HepG2 (cell line): ENCODE results near the gene AP2S1. TPM values are rescaled to one million over a fixed set of nuclear protein-coding genes. Genes with fewer than 3 reads are reported as not detected.

Source experiments
- AKAP8 ChIP-seq: sonication (generic); formaldehyde crosslinking; IDR thresholded peaks from 2 replicates; pipeline ENCODE4 v1.5.1; 2020; ENCODE audit warnings: mild to moderate bottlenecking, missing genetic modification reagents
- ARHGAP35 ChIP-seq: sonication (generic); formaldehyde crosslinking; IDR thresholded peaks from 2 replicates; pipeline ENCODE4 v1.9.0; 2022; ENCODE audit warnings: mild to moderate bottlenecking, inconsistent platforms, moderate library complexity, missing genetic modification reagents, borderline replicate concordance
- HNRNPH1 ChIP-seq: fragments of 200-400 bp; formaldehyde crosslinking; optimal IDR thresholded peaks from 2 replicates; pipeline ENCODE3; 2017; ENCODE audit warnings: mild to moderate bottlenecking, low read depth, low read length
- MAF1 ChIP-seq: sonication (generic); formaldehyde crosslinking; IDR thresholded peaks from 2 replicates; pipeline ENCODE4 v1.5.0; 2020; ENCODE audit warnings: missing genetic modification reagents, borderline replicate concordance
- MED1 ChIP-seq: sonication (generic); formaldehyde crosslinking; IDR thresholded peaks from 2 replicates; pipeline ENCODE4 v1.4.0; 2020; ENCODE audit warnings: missing genetic modification reagents
- NFIB ChIP-seq: sonication (generic); formaldehyde crosslinking; IDR thresholded peaks from 2 replicates; pipeline ENCODE4 v1.9.0; 2021; ENCODE audit warnings: missing genetic modification reagents, mild to moderate bottlenecking, borderline replicate concordance
- RNF2 ChIP-seq: fragments of 450-650 bp; conservative IDR thresholded peaks from 2 replicates; pipeline ENCODE4 v1.6.1; 2016; ENCODE audit warnings: low read depth
- TBP ChIP-seq: sonication (generic); formaldehyde crosslinking; IDR thresholded peaks from 2 replicates; pipeline ENCODE4 v1.5.0; 2020; ENCODE audit warnings: missing genetic modification reagents
- ZBTB20 ChIP-seq: sonication (generic); formaldehyde crosslinking; IDR thresholded peaks from 2 replicates; pipeline ENCODE4 v1.8.1; 2023; ENCODE audit warnings: missing genetic modification reagents, low read depth, mild to moderate bottlenecking, borderline replicate concordance
- ZC3H13 ChIP-seq: sonication (generic); formaldehyde crosslinking; IDR thresholded peaks from 2 replicates; pipeline ENCODE4 v1.8.1; 2023; ENCODE audit warnings: mild to moderate bottlenecking, missing genetic modification reagents, moderate library complexity
- ZNF101 ChIP-seq: sonication (generic); formaldehyde crosslinking; IDR thresholded peaks from 2 replicates; pipeline ENCODE4 v1.4.0; 2020; ENCODE audit warnings: mild to moderate bottlenecking, low read depth, missing genetic modification reagents, borderline replicate concordance
- ZNF567 ChIP-seq: sonication (generic); formaldehyde crosslinking; IDR thresholded peaks from 2 replicates; pipeline ENCODE4 v1.8.1; 2023; ENCODE audit warnings: mild to moderate bottlenecking, missing genetic modification reagents, borderline replicate concordance
- ZNF644 ChIP-seq: IDR thresholded peaks from 2 replicates; pipeline ENCODE4 v1.6.1; 2016; ENCODE audit warnings: low read depth
- ZNF766 ChIP-seq: sonication (generic); formaldehyde crosslinking; IDR thresholded peaks from 2 replicates; pipeline ENCODE4 v1.5.0; 2020; ENCODE audit warnings: missing genetic modification reagents, borderline replicate concordance
- ZSCAN12 ChIP-seq: sonication (generic); formaldehyde crosslinking; IDR thresholded peaks from 2 replicates; pipeline ENCODE4 v1.9.0; 2021; ENCODE audit warnings: mild to moderate bottlenecking, missing genetic modification reagents
- polyA plus RNA-seq, 8 experiments: library from polyadenylated mRNA; depleted of rRNA in 3 of 8; stranded (reverse) in 7 of 8; unstranded in 1 of 8; fragments of >200 nt; fragmentation: Illumina TruSeq in 4 of 8; extraction: Trizol in 4 of 8; gene quantifications; 2 replicates each; pipeline versions ENCODE4 v1.2.1 to v1.2.3, GENCODE V29; 2011 to 2016; ENCODE audit warnings: low read depth in 4 of 8, missing spikeins in 1 of 8, mixed read lengths in 1 of 8; ENCODE audit not compliant: insufficient read depth in 1 of 8
- total RNA-seq, 5 experiments: library from RNA; depleted of rRNA; stranded (reverse); fragments of >200 nt; fragmentation: Illumina TruSeq; extraction: Trizol; gene quantifications; 2 replicates each; pipeline ENCODE4 v1.2.3, GENCODE V29; 2016; ENCODE audit warnings: low read depth in 1 of 5
- TF ChIP-seq, protein P1 (sequence below): sonication (generic); formaldehyde crosslinking; IDR thresholded peaks from 2 replicates; pipeline ENCODE4; 2020; ENCODE audit warnings: missing genetic modification reagents, mild to moderate bottlenecking, borderline replicate concordance
- TF ChIP-seq, protein P2 (sequence below): sonication (generic); IDR thresholded peaks from 2 replicates; pipeline ENCODE4 v1.6.1; 2016; ENCODE audit warnings: low read depth, borderline replicate concordance
- TF ChIP-seq, protein P3 (sequence below): sonication (generic); formaldehyde crosslinking; IDR thresholded peaks from 2 replicates; pipeline ENCODE4 v1.9.0; 2022; ENCODE audit warnings: low read depth, missing genetic modification reagents
- TF ChIP-seq, protein P4 (sequence below): sonication (generic); formaldehyde crosslinking; IDR thresholded peaks from 2 replicates; pipeline ENCODE4 v1.5.1; 2020; ENCODE audit warnings: mild to moderate bottlenecking, missing genetic modification reagents, borderline replicate concordance
- TF ChIP-seq, protein P5 (sequence below): IDR thresholded peaks from 2 replicates; pipeline ENCODE4 v1.6.1; 2016; ENCODE audit warnings: low read depth, control low read depth

AP2S1 gene
- total and polyA plus RNA-seq, 2 of the 13 experiments (the other 11 are each of a cell fraction or from before 2014, with no cell fraction given) = 45.2 to 86.1 TPM

DNA sequence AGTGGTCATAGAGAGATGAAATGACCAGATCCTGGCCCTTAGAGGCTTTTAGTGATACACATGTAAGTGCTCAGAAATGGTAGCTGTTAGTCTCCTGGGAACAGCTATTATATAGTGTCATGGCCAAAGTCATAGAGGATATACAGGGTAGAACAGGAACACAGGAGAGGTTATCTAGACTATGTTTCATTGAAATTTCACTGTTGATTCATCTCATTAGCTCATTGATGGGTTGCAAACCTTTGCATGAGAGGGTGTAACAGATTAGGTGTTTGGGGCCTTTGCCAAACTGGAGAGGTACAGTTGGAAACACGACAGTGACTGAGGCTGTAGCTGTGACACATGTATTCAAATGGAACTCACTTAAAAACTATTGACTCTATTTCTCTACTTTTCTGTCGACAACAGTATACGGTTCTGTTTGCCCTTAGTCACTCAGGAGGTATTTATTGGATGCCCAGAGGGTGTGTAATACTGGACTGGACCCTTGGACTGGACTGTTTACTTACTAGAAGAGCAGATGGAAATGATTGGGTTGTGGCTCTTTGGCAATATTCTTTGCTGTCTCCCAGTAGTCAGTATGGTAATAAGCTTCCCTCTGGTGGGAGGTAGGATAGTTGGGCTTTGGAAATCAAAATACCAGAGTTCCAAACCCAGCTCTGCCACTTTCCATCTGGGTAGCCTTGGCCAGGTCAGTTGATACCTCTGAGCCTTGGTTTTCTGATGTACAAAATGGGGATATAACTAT is 40.0 kb upstream of the AP2S1 start (continued):
- TF ChIP-seq, protein P1, sequence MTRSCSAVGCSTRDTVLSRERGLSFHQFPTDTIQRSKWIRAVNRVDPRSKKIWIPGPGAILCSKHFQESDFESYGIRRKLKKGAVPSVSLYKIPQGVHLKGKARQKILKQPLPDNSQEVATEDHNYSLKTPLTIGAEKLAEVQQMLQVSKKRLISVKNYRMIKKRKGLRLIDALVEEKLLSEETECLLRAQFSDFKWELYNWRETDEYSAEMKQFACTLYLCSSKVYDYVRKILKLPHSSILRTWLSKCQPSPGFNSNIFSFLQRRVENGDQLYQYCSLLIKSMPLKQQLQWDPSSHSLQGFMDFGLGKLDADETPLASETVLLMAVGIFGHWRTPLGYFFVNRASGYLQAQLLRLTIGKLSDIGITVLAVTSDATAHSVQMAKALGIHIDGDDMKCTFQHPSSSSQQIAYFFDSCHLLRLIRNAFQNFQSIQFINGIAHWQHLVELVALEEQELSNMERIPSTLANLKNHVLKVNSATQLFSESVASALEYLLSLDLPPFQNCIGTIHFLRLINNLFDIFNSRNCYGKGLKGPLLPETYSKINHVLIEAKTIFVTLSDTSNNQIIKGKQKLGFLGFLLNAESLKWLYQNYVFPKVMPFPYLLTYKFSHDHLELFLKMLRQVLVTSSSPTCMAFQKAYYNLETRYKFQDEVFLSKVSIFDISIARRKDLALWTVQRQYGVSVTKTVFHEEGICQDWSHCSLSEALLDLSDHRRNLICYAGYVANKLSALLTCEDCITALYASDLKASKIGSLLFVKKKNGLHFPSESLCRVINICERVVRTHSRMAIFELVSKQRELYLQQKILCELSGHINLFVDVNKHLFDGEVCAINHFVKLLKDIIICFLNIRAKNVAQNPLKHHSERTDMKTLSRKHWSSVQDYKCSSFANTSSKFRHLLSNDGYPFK (CRISPR knock-in tag) = no peak
- peak; percentile 90 for TF ChIP-seq MED1 (CRISPR knock-in tag)
- TF ChIP-seq, protein P2, sequence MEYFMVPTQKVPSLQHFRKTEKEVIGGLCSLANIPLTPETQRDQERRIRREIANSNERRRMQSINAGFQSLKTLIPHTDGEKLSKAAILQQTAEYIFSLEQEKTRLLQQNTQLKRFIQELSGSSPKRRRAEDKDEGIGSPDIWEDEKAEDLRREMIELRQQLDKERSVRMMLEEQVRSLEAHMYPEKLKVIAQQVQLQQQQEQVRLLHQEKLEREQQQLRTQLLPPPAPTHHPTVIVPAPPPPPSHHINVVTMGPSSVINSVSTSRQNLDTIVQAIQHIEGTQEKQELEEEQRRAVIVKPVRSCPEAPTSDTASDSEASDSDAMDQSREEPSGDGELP = peak; percentile 46; the same call in 1 of the 2 replicates
- TF ChIP-seq ZNF644 (CRISPR knock-in tag) = 0 out of 2 replicates have a peak, but pooled peaks have one; percentile 53
- no peak for TF ChIP-seq HNRNPH1
- 0 out of 2 replicates have a peak, but pooled peaks have one; percentile 24 for TF ChIP-seq ZNF567 (CRISPR knock-in tag)
- no peak for TF ChIP-seq ZNF766 (CRISPR knock-in tag)
- TF ChIP-seq RNF2 = no peak
- TF ChIP-seq ARHGAP35 (CRISPR knock-in tag) = no peak
- no peak for TF ChIP-seq AKAP8 (CRISPR knock-in tag)
- TF ChIP-seq TBP (CRISPR knock-in tag) = no peak
- TF ChIP-seq ZNF101 (CRISPR knock-in tag) = no peak
- TF ChIP-seq, protein P3, sequence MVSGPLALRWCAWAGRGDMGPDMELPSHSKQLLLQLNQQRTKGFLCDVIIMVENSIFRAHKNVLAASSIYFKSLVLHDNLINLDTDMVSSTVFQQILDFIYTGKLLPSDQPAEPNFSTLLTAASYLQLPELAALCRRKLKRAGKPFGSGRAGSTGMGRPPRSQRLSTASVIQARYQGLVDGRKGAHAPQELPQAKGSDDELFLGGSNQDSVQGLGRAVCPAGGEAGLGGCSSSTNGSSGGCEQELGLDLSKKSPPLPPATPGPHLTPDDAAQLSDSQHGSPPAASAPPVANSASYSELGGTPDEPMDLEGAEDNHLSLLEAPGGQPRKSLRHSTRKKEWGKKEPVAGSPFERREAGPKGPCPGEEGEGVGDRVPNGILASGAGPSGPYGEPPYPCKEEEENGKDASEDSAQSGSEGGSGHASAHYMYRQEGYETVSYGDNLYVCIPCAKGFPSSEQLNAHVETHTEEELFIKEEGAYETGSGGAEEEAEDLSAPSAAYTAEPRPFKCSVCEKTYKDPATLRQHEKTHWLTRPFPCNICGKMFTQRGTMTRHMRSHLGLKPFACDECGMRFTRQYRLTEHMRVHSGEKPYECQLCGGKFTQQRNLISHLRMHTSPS = peak; percentile 71; the same call in 1 of the 2 replicates
- TF ChIP-seq, protein P4, sequence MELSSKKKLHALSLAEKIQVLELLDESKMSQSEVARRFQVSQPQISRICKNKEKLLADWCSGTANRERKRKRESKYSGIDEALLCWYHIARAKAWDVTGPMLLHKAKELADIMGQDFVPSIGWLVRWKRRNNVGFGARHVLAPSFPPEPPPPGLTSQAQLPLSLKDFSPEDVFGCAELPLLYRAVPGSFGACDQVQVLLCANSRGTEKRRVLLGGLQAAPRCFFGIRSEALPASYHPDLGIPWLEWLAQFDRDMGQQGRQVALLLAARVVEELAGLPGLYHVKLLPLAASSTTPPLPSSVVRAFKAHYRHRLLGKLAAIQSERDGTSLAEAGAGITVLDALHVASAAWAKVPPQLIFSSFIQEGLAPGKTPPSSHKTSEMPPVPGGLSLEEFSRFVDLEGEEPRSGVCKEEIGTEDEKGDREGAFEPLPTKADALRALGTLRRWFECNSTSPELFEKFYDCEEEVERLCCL (CRISPR knock-in tag) = no peak
- TF ChIP-seq MAF1 = no peak
- no peak for TF ChIP-seq NFIB (CRISPR knock-in tag)
- peak; percentile 25; the same call in 1 of the 2 replicates for TF ChIP-seq ZC3H13 (CRISPR knock-in tag)
- TF ChIP-seq ZBTB20 = peak; percentile 72; the same call in 1 of the 2 replicates
- TF ChIP-seq ZSCAN12 (CRISPR knock-in tag) = no peak
- TF ChIP-seq, protein P5, sequence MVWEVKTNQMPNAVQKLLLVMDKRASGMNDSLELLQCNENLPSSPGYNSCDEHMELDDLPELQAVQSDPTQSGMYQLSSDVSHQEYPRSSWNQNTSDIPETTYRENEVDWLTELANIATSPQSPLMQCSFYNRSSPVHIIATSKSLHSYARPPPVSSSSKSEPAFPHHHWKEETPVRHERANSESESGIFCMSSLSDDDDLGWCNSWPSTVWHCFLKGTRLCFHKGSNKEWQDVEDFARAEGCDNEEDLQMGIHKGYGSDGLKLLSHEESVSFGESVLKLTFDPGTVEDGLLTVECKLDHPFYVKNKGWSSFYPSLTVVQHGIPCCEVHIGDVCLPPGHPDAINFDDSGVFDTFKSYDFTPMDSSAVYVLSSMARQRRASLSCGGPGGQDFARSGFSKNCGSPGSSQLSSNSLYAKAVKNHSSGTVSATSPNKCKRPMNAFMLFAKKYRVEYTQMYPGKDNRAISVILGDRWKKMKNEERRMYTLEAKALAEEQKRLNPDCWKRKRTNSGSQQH (CRISPR knock-in tag) = peak; percentile 73; the same call in 1 of the 2 replicates
